ENCODE data around the gene ATP8B3.
A peak's percentile ranks its signal among the peaks of the same experiment; 100 is the strongest.

Gene ATP8B3

DNA sequence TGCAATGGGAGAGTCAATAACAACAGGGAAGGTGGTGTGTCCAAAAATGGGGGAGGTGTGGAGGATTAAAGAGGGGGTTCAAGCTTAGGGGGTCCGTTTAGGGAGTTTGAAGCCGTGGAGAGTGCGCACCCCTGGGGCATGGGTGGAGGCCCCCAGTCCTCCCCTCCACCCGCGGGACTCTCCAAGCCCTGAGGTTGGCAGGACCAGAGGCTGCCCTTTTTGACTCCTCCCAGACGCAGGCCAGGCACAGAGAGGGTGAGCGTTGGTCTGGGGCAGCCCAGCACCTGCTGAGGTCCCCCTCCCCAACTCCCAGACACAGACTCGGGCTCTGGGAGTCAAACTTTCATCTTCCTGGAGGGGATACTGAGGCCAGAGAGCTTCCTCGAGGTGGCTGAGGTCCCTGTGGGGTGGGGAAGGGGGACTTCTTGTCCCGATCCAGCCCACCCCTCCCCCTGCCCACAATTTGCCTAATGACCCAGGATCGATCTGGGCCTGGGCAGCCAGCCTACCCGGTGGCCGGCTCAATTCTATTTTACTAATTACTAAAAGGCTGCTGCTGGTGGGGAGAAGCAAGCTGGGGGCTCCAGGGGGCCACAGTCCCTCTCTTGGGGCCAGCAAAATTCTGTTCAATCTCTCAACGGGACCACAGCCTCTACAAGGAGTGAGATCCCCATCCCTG lies 61.6 kb downstream of the ATP8B3 start:
- Mint-ChIP-seq H3K4me1 (ENCODE audit: low read depth) (peaks cover 23% of the 10 kb centered on the region), H3K27ac (peak overlapping the region; percentile 68), H3K27me3 (peaks cover 53% of the 10 kb centered on the region), H3K36me3 (ENCODE audit: low read depth) (no peaks in the 10 kb centered on the region), H3K4me3 (peak overlapping the region; percentile 26), H3K9me3 (no peaks in the 10 kb centered on the region)

DNA sequence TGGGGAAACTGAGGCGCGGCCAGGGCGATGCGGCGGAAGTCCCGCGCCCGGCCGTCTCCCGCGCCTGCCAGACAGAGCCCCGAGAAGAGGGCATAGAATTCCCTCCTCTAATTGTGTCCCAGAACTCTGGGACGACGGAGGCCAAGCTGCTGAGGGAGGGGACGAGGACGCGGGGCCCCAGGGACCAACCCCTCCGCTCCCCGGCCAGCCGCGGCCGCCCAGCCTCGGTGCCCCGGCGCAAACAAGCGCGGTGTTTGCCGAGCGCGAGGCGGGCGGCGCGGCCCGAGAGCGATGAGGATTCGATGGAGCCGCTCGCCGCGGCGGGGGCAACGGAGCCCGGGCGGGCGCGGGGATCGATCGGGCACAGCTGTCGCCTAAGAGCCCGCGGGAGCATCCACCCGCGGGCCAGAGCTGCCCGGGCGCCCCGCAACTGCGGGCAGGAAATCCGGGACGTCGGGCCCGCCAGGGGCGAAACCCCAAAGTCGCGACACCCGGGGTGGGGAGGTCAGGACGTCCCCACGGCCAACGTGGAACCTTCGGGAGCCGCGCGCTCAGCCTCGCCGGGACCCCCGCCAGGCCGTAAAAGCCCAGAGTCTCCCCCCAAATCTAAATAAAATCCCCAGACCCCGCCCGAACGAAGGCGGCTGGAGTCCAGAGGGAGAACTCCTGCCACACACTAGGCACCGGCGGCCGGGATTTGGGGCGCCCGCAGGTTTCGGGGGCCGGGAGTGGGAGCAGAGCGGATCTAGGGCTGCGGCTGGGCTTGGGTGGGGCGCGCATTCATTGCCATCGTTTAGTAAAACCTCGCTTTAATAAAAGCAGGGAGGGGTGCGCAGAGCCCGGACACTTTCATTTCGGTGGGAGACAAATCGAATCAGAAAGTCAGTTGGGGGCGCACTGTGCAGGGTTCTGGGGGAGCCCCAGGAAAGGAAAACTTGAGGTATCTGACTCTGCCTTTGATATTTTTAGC lies 62.4 kb downstream of the ATP8B3 start:
- Mint-ChIP-seq H3K36me3 (ENCODE audit: low read depth) (no peaks in the 10 kb centered on the region), H3K27me3 (peaks cover 47% of the 10 kb centered on the region), H3K27ac (peak overlapping the region; percentile 68), H3K4me3 (peak overlapping the region; percentile 26), H3K4me1 (ENCODE audit: low read depth) (peaks cover 21% of the 10 kb centered on the region), H3K9me3 (no peaks in the 10 kb centered on the region)

DNA sequence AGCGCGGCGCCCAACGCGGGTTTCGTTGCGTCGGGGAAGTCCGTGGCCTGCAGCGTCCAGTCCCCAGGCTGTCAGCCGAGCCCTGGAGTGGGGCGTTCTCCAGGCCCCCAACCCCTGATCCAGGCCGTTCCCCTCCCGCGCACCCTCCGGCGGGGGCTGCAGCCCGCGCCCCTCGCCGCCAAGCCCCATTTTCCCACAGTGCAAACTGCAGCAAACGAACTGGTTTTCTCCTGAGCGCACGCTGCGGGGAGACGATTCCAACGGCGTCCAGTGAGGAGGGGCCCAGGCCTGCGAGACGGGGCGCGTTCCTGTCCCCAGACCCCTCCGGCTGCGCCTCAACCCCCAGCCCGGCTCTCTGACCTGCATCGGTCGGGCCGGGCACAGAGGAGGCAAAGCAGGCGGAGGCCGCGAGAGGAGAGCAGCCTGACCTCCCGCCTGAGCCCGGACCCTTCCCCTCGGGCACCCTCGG lies 63.2 kb downstream of the ATP8B3 start:
- Mint-ChIP-seq H3K4me1 (ENCODE audit: low read depth) (peaks cover 18% of the 10 kb centered on the region), H3K36me3 (ENCODE audit: low read depth) (no peaks in the 10 kb centered on the region), H3K27ac (no peak overlapping the region), H3K9me3 (no peaks in the 10 kb centered on the region), H3K4me3 (no peak overlapping the region), H3K27me3 (peaks cover 47% of the 10 kb centered on the region)

- H3K4me3 Mint-ChIP-seq, result no peak overlapping the region
- H3K27me3 Mint-ChIP-seq, result peaks cover 49% of the 10 kb centered on the region
- H3K27ac Mint-ChIP-seq, result no peak overlapping the region
- H3K9me3 Mint-ChIP-seq, result no peaks in the 10 kb centered on the region
- H3K36me3 Mint-ChIP-seq (ENCODE audit: low read depth), result no peaks in the 10 kb centered on the region
- H3K4me1 Mint-ChIP-seq (ENCODE audit: low read depth), result peaks cover 18% of the 10 kb centered on the region
Measured at GRCh38 chr19:1748115-1748872, 63.8 kb downstream of the ATP8B3 start.

GRCh38 chr19:1747285-1748114 lies 64.6 kb downstream of the ATP8B3 start:
- Mint-ChIP-seq H3K27me3 (peaks cover 47% of the 10 kb centered on the region), H3K4me1 (ENCODE audit: low read depth) (peaks cover 18% of the 10 kb centered on the region), H3K36me3 (ENCODE audit: low read depth) (no peaks in the 10 kb centered on the region), H3K9me3 (no peaks in the 10 kb centered on the region), H3K27ac (no peak overlapping the region), H3K4me3 (peak overlapping the region; percentile 23)

DNA sequence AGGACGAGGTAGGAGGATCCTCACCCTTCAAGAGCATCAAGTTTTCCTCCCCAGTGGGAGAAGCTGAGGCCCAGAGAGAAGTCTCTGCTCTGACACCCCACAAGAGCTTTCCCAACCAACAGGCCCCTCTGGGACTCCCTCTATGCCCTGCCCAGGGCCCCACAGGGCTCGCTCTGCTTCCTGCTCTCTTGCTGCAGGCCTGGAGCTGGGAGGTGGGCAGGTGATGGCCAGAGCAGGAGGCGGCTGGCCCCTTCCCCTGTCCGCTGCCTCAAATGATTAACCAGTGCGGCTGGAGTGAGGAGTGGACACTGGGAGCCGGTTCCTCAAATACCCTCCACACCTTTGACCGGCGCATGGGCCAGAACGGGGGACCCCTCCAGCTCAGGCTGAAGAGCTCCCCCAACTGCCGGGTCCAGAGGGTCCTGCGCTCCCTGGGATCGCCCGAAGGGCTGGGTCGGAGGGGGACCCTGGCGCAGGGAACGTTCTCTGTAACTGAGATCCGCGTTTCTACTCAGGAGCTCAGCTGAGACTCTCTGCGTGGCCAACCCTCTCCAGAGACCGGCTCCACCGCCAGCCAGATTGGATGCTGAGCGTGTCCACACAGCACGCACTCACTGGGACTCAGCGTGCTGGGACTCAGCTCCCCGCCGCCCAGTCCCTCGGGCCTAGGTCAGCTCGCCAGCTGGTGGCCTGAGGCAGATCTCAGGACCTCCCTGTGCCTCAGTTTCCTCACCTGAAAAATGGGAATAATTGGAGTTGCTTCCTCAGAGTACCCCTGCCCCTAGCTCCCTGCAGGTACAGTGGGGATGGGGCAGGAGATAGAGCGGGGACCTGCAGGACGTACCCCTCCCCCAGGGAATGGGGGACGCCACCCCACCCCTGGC lies 65.4 kb downstream of the ATP8B3 start:
- peaks cover 40% of the 10 kb centered on the region for H3K27me3 Mint-ChIP-seq
- no peak overlapping the region for H3K4me3 Mint-ChIP-seq
- H3K4me1 Mint-ChIP-seq (ENCODE audit: low read depth), result peaks cover 18% of the 10 kb centered on the region
- H3K9me3 Mint-ChIP-seq, result no peaks in the 10 kb centered on the region
- no peak overlapping the region for H3K27ac Mint-ChIP-seq
- no peaks in the 10 kb centered on the region for H3K36me3 Mint-ChIP-seq (ENCODE audit: low read depth)

- H3K27me3 Mint-ChIP-seq, result peaks cover 32% of the 10 kb centered on the region
- no peaks in the 10 kb centered on the region for H3K36me3 Mint-ChIP-seq (ENCODE audit: low read depth)
- H3K27ac Mint-ChIP-seq, result no peak overlapping the region
- H3K4me1 Mint-ChIP-seq (ENCODE audit: low read depth), result peaks cover 18% of the 10 kb centered on the region
- H3K4me3 Mint-ChIP-seq, result no peak overlapping the region
- H3K9me3 Mint-ChIP-seq, result no peaks in the 10 kb centered on the region
Measured at GRCh38 chr19:1745589-1746031, 66.5 kb downstream of the ATP8B3 start.

GRCh38 chr19:1744822-1745563 lies 67.1 kb downstream of the ATP8B3 start:
- Mint-ChIP-seq H3K9me3 (no peaks in the 10 kb centered on the region), H3K36me3 (ENCODE audit: low read depth) (no peaks in the 10 kb centered on the region), H3K27ac (no peak overlapping the region)

DNA sequence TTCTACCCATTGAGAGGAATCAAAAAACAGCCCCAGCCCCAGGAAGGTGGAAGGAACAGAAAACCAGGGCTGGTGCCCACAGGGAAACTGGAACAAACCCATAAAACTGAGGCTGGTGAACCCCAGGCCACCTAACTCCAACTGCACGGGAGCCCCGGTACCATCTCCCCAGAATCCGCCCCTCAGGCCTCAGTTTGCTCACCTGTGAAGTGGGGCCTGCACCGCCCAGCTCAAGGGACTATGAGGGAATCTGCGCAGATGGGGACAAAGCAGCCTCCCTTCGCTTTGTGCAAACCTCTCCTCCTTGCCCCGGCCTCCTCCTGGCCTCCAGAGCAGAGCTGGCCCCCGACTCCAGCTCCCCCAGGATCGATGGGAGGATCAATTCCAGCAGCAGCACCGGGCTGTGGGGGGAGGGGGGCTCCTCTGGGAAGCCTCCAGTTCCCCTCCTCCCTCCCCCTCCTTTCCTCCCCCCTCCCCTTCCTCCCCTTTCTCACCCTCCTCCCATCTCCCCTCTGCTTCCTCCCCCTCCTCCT lies 67.9 kb downstream of the ATP8B3 start:
- H3K27me3 Mint-ChIP-seq, result peaks cover 30% of the 10 kb centered on the region
- no peaks in the 10 kb centered on the region for H3K36me3 Mint-ChIP-seq (ENCODE audit: low read depth)
- H3K27ac Mint-ChIP-seq, result no peak overlapping the region
- no peaks in the 10 kb centered on the region for H3K9me3 Mint-ChIP-seq
- peaks cover 12% of the 10 kb centered on the region for H3K4me1 Mint-ChIP-seq (ENCODE audit: low read depth)
- H3K4me3 Mint-ChIP-seq, result no peak overlapping the region

More at GRCh38 chr19:1744822-1745563, 67.1 kb downstream of the ATP8B3 start:
- no peak overlapping the region for H3K4me3 Mint-ChIP-seq
- peaks cover 14% of the 10 kb centered on the region for H3K4me1 Mint-ChIP-seq (ENCODE audit: low read depth)
- H3K27me3 Mint-ChIP-seq, result peaks cover 32% of the 10 kb centered on the region

DNA sequence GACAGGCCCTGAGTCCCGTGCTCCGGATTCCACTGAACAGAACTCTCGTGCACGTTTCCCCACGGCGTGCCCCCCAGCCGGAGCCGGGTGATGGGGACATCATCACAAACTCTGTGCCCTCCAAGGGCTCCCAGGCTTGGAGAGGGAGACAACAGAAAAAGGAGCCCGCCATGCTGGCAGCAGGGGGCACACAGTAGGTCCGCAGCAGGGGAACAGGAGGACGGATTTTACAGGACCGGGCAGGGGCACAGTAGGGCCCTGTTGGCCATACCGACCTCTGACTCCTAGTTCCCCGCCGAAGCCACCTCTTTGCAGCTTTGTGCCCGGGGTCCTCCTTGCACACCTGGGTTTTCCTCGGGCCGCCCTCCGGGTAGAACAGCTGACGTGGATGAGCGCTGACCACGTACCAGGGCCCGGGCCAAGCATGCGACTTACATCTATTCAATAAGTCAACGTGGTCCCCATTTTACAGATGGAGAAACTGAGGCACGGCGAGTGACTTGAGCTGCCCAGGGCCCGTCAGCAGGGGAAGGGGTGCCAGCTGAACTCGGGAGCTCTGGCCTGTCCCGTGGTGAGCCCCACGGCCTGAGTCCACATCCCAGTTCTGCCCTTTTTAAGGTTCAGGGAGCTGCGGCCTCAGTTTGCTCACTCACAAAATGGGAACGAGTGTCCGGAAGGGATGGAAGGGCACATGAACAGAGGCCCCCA lies 68.9 kb downstream of the ATP8B3 start:
- Mint-ChIP-seq H3K36me3 (ENCODE audit: low read depth) (no peaks in the 10 kb centered on the region), H3K4me1 (ENCODE audit: low read depth) (peaks cover 12% of the 10 kb centered on the region), H3K9me3 (no peaks in the 10 kb centered on the region), H3K27me3 (peaks cover 30% of the 10 kb centered on the region), H3K4me3 (no peak overlapping the region), H3K27ac (no peak overlapping the region)

DNA sequence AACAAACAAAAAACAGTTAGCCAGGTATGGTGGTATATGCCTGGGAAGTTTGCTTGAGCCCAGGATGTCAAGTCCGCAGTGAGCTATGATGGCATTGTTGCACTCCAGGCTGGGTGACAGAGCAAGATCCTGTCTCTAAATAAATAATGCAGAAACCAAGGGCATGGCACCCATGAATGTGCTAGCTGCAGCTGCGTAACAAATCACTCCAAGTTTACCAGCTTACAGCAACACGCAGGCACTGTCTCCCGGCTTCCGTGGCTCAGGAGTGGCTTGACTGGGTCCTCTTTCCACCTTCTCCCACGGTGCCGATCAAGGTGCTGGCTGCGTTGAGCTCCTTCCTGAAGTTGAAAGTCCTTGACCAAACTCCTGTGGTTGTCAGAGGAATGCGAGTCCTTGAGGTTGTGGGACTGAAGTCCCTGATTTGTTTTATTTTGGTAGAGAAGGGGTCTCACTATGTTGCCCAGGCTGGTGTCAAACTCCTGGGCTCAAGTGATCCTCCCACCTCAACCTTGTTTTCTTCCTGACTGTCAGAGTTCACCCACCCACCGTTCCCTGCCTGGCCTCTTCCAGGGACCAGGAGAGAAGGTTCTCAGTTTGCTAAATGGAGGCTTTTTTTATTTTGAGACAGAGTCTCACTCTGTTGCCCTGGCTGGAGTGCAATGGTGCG lies 72.0 kb downstream of the ATP8B3 start:
- H3K4me3 Mint-ChIP-seq, result no peak overlapping the region
- H3K9me3 Mint-ChIP-seq, result no peaks in the 10 kb centered on the region
- H3K27me3 Mint-ChIP-seq, result peaks cover 34% of the 10 kb centered on the region
- H3K36me3 Mint-ChIP-seq (ENCODE audit: low read depth), result no peaks in the 10 kb centered on the region
- no peak overlapping the region for H3K27ac Mint-ChIP-seq
- H3K4me1 Mint-ChIP-seq (ENCODE audit: low read depth), result no peaks in the 10 kb centered on the region

GRCh38 chr19:1736927-1737326 lies 75.1 kb downstream of the ATP8B3 start:
- no peaks in the 10 kb centered on the region for H3K36me3 Mint-ChIP-seq (ENCODE audit: low read depth)
- peaks cover 43% of the 10 kb centered on the region for H3K27me3 Mint-ChIP-seq
- H3K9me3 Mint-ChIP-seq, result no peaks in the 10 kb centered on the region
- no peak overlapping the region for H3K4me3 Mint-ChIP-seq
- H3K27ac Mint-ChIP-seq, result no peak overlapping the region
- H3K4me1 Mint-ChIP-seq (ENCODE audit: low read depth), result no peaks in the 10 kb centered on the region
